Activated CD4-positive, alpha-beta T cell treated with anti-CD3 and anti-CD28 coated beads, Interleukin-10, Interleukin-2, amounts not matched to agents 100 ng/mL and 50 ng/mL, durations not matched to agents 16 hours and 8 hours (primary cell): ENCODE measurements around the gene STAMBP.

Experiments used
- DNase-seq: peaks from one replicate; pipeline ENCODE4 v3.0.0-alpha.2; 2020

Gene STAMBP

DNA sequence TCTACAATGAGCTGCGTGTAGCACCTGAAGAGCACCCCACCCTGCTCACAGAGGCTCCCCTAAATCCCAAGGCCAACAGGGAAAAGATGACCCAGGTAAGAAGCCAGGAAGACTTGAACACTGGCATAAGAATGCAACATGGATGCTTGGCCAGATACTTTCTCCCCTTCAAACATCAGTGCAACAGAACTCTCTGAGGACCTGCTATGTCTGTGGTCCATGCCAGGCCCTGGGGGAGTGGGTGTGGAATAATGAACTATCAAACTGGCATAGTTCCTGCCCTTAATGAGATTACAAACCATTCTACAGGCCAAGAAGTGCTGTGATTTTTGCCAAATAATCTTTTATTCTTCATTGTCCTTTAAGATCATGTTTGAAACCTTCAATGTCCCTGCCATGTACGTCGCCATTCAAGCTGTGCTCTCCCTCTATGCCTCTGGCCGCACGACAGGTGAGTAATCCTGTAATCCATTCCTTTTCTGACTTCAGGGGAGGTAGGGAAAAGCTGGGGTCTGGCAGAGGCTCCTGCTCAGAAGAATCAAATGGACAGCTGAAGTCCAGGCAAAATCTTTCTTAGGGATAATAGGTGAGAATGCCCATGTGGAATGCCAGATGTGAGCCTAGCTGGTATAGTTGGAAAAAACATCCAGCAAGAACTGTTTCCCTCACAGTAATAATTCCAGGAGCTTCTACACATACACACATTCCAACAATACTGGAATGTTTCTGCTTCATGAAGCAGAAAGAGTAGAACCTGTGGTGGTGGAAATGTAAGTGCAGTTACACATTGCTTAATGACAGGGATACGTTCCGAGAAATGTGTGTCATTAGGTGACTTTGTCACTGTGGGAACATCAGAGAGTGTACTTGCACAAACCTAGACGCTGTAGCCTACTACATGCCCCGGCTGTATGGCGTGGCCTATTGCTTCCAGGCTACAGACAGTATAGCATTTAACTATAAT lies 80.2 kb downstream of the STAMBP start:
- no peak for DNase-seq

DNA sequence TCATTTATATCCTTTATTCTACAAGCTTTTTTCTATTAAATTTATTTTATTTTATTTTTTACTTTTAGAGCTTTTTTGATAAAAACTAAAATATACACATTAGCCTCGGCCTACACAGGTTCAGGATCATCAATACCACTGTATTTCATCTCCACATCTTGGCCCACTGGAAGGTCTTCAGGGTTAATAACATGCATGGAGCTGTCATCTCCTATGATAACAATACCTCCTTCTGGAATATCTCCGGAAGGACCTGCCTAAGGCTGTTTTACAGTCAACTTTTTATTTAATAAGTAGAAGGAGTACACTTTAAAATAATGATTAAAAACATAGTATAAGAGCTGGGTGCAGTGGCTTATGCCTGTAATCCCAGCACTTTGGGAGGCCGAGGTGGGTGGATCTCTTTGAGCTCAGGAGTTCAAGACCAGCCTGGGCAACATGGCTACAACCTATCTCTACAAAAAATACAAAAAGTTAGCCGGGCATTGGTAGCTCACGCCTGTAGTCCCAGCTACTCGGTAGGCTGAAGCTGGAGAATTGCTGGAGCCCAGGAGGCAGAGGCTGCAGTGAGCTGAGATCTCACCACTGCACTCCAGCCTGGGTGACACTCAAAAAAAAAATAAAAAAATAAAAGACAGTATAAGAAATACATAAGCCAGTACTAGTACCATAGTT lies 82.2 kb downstream of the STAMBP start:
- DNase-seq, result no peak

DNA sequence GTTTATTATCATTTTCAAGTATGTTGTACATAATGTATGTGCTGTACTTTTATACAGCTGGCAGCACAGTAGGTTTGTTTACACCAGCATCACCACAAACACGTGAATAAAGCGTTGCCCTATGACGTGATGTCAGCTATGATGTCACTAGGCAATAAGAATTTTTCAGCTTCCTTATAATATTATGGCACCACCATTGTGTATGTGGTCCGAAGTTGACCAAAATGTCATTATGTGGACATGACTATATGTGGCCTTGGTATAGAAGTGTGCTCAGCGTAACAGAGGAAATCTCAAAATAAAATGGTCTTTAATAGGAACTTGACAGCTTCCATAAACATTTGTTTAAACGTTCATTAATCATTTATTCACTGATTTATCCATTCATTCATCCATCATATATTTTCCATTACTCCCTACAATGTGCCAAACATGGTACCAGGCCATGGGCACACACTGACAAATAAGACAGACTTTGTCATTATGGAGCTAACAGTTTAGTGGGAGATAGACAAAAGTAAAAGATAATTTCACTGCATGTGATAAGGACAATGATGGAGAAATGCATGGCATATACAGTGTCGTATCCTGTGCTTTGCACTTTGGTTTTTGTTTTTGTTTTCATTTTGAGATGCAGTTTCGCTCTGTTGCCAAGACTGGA lies 82.9 kb downstream of the STAMBP start:
- DNase-seq, result no peak

DNA sequence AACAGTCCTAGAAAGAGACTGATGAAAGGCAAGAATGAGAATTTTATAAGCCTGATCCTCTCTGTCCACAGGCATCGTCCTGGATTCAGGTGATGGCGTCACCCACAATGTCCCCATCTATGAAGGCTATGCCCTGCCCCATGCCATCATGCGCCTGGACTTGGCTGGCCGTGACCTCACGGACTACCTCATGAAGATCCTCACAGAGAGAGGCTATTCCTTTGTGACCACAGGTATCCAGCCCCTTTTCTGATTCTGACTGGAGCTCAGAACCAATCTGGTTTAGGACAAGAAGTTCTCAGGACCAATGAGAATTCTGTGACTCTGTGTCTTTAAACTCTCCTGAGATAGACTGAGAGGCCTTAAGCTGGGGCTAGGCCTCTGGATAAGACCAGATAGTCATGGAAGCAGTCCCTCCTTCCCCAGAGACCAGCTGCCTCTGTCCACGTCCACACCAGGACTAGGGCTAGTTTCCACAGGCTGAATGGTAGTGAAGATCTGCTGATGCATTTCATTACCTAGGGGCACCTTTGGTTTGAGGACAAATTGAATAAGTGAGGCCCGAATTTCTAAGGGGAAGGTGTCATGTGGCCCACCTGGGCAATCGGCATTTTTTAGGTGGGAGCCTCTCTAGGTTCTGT lies 84.8 kb downstream of the STAMBP start:
- DNase-seq, result no peak

DNA sequence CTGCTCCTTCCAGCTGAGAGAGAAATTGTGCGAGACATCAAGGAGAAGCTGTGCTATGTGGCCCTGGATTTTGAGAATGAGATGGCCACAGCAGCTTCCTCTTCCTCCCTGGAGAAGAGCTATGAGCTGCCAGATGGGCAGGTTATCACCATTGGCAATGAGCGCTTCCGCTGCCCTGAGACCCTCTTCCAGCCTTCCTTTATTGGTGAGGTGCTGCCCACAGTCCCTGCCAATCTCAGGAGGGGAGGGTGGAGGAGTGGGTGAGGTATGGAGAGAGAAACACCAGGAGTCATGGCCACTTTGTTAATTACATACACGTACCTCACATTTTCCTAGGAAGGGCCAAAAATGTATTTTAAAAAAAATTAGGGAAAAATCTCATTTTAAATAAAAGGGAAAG lies 85.9 kb downstream of the STAMBP start:
- no peak for DNase-seq

DNA sequence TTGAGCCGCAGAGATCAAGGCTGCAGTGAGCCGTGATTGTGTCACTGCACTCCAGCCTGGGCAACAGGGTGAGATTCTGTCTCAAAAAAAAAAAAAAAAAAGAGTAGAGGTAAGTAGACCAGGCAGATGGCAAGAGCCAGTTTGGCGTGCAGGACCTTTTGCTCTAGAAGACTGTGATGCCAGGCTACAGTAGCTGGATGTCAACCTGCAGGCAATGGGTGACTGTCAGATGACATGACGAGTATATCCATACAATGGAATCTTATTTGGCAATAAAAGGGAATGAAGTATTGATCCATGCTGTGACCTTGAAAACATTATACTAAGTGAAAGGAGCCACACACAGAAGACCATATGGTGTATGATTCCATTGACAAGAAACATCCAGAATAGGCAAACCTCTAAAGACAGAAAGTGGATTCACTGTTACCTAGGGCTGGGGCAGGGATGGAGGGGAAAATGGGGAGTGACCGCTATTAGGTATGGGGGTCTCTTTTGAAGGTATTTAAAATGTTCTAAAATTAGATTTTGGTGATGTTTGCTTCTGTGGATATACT lies 86.8 kb downstream of the STAMBP start:
- DNase-seq, result no peak

DNA sequence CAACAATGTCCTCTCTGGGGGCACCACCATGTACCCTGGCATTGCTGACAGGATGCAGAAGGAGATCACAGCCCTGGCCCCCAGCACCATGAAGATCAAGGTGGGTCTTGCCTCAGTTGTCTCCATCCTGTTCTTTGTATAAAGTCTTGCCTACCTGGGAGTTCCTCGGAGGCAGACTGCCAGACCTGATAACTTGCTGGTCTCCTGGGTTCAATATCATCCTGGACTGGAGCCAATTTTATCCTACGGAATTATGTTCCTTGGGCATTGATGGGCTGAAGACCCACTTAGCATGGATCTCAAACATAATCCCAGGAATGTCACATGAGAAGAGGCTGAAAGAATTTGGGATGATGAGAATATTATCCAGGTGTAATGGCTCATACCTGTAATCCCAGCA lies 87.9 kb downstream of the STAMBP start:
- no peak for DNase-seq

DNA sequence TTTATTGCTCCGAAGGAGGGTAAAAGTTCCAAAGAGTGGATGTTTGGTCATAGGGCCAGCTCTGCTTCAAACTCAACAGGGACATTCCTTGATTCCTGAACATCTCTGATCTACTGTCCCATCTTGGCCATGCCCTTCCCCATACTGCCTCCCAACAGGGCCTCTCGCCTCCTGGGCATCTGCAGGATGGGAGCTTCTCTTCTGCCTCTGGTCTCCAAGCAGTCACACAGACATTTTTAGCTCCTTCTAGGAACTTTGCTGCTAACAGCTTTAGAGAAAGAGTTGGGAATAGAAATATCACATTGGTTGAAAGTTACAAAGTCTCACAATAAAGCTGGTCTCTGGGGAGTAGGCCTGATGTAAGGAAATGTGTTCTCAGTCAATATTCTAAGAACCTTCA lies 88.5 kb downstream of the STAMBP start:
- no peak for DNase-seq

DNA sequence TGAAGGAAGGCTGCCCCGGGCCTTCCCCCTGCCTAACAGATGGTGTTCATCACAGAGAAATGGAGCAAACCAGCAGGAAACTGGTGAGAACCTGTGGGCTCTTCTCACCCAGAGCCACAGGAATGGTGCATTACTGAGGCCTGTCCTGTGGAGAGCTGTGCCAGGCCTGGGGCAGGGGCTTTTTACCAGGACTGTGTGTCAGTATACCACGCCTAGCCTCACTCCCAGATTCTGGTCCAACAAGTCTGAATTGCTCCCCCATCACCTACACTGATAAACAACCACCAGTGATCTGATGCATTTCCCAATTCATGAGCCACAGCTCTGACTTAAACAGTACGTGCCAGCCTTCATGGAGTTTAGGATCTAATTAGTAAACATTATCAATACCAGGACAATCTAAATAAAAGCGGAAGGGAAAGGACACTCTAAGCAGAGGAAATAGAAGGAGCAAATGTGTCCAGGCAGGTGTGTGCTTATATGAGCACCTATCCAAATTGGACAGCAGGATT lies 89.0 kb downstream of the STAMBP start:
- DNase-seq, result no peak

DNA sequence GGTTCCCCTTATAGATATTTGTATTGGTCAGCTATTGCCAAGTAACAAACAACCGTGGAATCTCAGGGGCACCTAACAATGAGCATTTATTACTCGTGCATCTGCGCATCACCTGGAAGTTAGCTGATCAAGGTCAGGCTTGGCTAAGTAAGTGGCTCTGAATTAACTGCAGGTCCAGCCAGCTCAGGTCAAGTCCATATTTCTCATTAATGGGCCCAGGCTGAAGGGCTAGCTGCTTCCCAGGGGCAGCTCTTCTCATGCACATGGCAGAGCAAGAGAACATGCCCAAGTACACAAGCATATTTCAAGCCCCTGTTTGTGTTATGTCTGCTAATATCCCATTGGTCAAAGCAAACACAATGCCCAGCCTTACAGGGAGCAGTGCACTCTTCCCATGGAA lies 90.1 kb downstream of the STAMBP start:
- DNase-seq, result no peak

DNA sequence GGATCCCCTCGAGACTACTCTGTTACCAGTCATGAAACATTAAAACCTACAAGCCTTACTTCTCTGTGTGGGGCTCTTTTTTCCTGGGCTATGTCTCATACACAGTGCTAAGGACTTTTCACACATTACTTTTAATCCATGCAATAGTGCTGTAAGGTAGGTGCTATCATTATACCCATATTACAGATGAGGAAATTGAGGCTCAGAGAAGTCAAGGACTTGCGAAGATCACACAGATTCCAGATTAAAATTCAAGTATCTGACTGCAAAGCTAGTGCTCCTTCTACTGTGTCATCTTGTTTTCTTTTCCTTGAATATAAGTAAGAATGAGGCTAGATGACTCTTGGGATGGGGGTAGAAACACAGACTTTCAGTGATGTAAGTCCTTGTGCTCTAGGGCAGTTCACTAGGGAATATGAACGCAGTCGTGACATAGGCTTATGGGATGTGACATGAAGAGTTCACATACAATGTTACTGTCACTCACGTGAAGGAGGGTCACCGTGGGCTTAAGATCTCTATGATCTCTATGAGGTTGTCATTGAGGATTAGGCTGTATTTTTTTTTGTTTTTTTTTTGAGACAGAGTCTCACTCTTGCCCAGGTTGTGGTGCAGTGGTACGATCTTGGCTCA lies 91.0 kb downstream of the STAMBP start:
- DNase-seq, result no peak

DNA sequence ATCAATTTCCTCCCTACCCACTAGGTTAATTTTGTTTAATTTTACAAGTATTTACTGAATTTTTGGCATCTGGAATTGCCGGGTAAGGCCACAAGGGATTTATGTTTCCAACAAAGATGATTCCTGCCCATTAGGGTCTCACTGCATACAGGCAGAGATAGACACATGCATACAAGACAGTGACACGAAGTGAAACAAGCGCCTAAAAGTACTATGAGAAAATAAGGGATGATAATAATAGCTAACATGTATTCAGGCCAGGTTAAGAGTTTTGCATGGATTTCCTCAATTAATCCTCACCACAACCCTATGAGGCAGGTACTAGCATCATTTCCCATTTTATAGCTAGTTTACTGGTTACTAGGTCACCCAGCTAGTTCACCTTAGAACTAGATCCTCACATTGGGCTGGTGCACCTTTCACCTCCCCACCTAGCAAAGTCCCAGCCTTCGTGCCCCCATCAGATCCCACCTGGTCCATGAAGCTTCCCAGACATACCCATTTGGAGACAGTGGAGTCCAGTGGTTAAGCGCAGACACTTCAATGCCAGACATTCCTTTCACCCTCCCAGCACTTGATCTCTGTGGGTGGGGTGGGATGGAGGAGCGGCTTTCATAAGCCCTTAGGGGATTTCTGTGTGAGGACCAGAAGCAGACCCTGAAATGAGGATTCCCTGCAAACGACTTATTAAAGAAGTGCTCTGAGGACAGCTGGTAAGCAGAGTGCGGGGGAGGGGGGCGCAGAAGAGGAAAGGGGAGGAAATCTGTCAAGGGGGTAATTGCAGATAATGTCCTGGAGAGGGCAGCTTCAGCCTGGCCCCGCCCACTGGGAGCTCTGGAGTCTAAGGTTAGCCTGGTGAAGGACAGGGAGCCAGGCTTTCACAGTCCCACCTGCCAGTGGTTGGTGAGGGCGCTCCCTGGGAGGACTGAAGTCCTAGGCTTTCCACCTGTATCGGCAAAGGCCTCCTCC lies 92.1 kb downstream of the STAMBP start:
- DNase-seq, result no peak

DNA sequence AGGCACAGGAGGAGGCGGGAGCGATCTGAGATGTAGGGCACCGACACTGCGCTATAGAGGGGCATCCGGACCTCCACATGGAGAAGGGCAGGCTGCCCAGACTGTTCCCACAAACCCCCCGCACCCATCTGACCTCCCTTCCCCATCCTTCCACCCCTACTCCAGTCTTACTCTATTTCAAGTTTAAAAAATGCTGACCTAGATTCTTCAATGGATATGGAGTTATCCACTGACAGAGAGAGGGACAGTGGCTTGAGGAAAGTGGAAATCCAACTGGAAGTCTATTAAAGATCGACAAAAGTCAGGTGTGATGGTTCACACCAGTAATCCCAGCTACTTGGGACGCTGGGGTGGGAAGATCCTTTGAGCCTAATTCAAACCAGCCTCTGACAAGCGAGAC lies 92.8 kb downstream of the STAMBP start:
- no peak for DNase-seq

DNA sequence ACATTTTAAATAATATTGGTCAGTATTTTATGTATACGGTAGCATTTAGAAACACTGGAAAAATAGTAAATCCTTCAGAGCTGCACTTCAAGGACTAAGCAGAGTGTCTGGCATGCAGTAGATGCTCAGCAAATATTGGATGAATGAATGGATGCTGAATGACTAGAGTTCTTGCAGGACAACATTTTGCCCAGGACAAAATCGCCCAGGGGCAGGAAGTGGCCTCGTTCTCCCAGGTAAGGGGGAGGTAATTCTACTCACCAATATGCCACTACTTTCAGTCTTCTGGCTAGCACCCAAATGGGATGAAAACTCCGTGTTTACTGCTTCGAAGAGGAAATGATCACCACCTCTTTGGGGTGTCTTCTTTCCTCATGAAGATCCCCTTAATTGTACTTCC lies 93.9 kb downstream of the STAMBP start:
- DNase-seq, result no peak
